ENCODE data around the gene CHCHD3. TPM values are rescaled to one million over a fixed set of nuclear protein-coding genes. Genes with fewer than 3 reads are reported as not detected.
A peak's percentile ranks its signal among the peaks of the same experiment; 100 is the strongest.

Gene CHCHD3
- total RNA-seq, 2 experiments from 2014 or later: 21.6 to 21.7 TPM

DNA sequence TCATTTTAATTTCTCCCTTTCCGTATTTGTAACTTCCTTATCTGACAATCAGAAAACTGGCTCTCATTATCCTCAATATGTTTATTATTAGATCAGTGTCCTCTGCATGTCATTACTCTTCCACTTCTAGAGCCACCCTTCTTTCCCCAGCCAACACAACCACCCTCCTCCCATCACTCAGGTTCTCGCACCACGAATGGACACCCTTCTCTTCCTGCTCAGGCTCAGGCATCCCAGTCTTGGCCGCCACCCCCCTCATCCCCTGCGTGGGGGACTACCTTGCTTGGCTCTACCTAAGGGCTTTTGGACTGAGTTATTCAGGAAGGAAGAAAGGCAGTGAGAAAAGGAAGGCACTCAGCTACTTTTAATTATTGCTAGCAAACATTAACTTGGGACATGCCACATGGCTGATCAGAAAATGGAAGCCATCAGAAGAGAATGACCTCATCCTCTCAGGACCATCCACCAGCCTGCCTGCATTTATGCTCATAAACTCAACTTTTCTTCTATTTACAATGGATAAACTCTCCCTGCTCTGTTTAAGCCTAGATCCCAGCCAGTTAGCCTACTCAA lies 305.8 kb downstream of the CHCHD3 start:
- Mint-ChIP-seq H3K27ac (no peak overlapping the region), H3K36me3 (ENCODE audit: low read depth) (no peaks in the 10 kb centered on the region), H3K27me3 (no peaks in the 10 kb centered on the region), H3K9me3 (peaks cover under 1% of the 10 kb centered on the region), H3K4me1 (ENCODE audit: low read depth) (peaks cover 38% of the 10 kb centered on the region), H3K4me3 (no peak overlapping the region)
- DNase-seq (no peak), ATAC-seq (ENCODE audit: poor library complexity) (no peak)
- Histone ChIP-seq H3K27me3 (ENCODE audit: control insufficient read depth in 1 of 2, insufficient read depth in 2 of 2, low read length in 2 of 2) (no peaks in the 10 kb centered on the region), H3K4me1 (ENCODE audit: insufficient read depth, low read length) (peaks cover 15% of the 10 kb centered on the region), H3K4me3 (ENCODE audit: low read length) (no peak overlapping the region), H3K36me3 (ENCODE audit: insufficient read depth, low read length) (no peaks in the 10 kb centered on the region), H3K27ac (ENCODE audit: low read depth in 1 of 2, low read length in 2 of 2) (no peak overlapping the region), H3K9me3 (ENCODE audit: control insufficient read depth in 1 of 2, insufficient read depth in 1 of 2, low read length in 2 of 2) (no peaks in the 10 kb centered on the region)
- CTCF ChIA-PET: no interaction called here
- intact Hi-C loops (cut with DNase I, micrococcal nuclease): loop anchor here in 1 of 2 experiments (10.0 kb wide), 1 partner anchor 121 kb away; no protein-coding TSS in a partner anchor
- POLR2A ChIA-PET: no interaction called here
- TF ChIP-seq CTCF (IDR thresholded peaks at IDR 0.05): no peak

GRCh38 chr7:132773527-132773956 lies 308.3 kb downstream of the CHCHD3 start:
- ChIA-PET POLR2A (no interaction called here), CTCF (no interaction called here)
- H3K4me1 ChIP-seq (ENCODE audit: insufficient read depth, low read length): peaks cover 27% of the 10 kb centered on the region
- no peak overlapping the region for H3K4me3 ChIP-seq (ENCODE audit: low read length)
- DNase-seq: no peak
- ATAC-seq (ENCODE audit: poor library complexity): no peak
- peaks cover 15% of the 10 kb centered on the region for H3K9me3 Mint-ChIP-seq
- no peak overlapping the region for H3K27ac Mint-ChIP-seq
- peaks cover 44% of the 10 kb centered on the region for H3K4me1 Mint-ChIP-seq (ENCODE audit: low read depth)
- H3K36me3 ChIP-seq (ENCODE audit: insufficient read depth, low read length): no peaks in the 10 kb centered on the region
- peaks cover 0 to 3% of the 10 kb centered on the region in 2 experiments for H3K9me3 ChIP-seq (ENCODE audit: control insufficient read depth in 1 of 2, insufficient read depth in 1 of 2, low read length in 2 of 2)
- no peak overlapping the region for H3K27ac ChIP-seq (ENCODE audit: low read depth in 1 of 2, low read length in 2 of 2)
- no peak overlapping the region for H3K4me3 Mint-ChIP-seq
- intact Hi-C loops (cut with DNase I, micrococcal nuclease): loop anchor here (5.0 to 10.0 kb wide), 2 partner anchors 116 to 119 kb away; no protein-coding TSS in a partner anchor
- peaks cover 6% of the 10 kb centered on the region for H3K36me3 Mint-ChIP-seq (ENCODE audit: low read depth)
- H3K27me3 ChIP-seq (ENCODE audit: control insufficient read depth in 1 of 2, insufficient read depth in 2 of 2, low read length in 2 of 2): no peaks in the 10 kb centered on the region
- TF ChIP-seq CTCF (IDR thresholded peaks at IDR 0.05): no peak
- no peaks in the 10 kb centered on the region for H3K27me3 Mint-ChIP-seq

- Mint-ChIP-seq H3K36me3 (ENCODE audit: low read depth) (peaks cover 6% of the 10 kb centered on the region), H3K4me3 (peak overlapping the region; percentile 62), H3K27ac (peak overlapping the region; percentile 93), H3K4me1 (ENCODE audit: low read depth) (peaks cover 31% of the 10 kb centered on the region), H3K27me3 (no peaks in the 10 kb centered on the region), H3K9me3 (peaks cover 15% of the 10 kb centered on the region)
- CTCF ChIA-PET: interaction anchor here (0.7 kb wide), 1 partner anchor 440 kb away, joined by 5 read pairs; no protein-coding TSS in a partner anchor
- DNase-seq (peak in 13 of 14 experiments; percentile 18 to 63 (median 37)), ATAC-seq (ENCODE audit: poor library complexity) (peak; percentile 87)
- Histone ChIP-seq H3K4me1 (ENCODE audit: insufficient read depth, low read length) (peaks cover 22% of the 10 kb centered on the region), H3K9me3 (ENCODE audit: control insufficient read depth in 1 of 2, insufficient read depth in 1 of 2, low read length in 2 of 2) (peaks cover 0 to 3% of the 10 kb centered on the region in 2 experiments), H3K4me3 (ENCODE audit: low read length) (no peak overlapping the region), H3K36me3 (ENCODE audit: insufficient read depth, low read length) (no peaks in the 10 kb centered on the region), H3K27me3 (ENCODE audit: control insufficient read depth in 1 of 2, insufficient read depth in 2 of 2, low read length in 2 of 2) (no peaks in the 10 kb centered on the region), H3K27ac (ENCODE audit: low read depth in 1 of 2, low read length in 2 of 2) (peak overlapping the region; percentile 32 to 70)
- no peak for TF ChIP-seq CTCF (IDR thresholded peaks at IDR 0.05)
- intact Hi-C loops (cut with DNase I, micrococcal nuclease): loop anchor here (5.0 to 10.0 kb wide), 2 partner anchors 114 to 117 kb away; no protein-coding TSS in a partner anchor
- POLR2A ChIA-PET: interaction anchor here (0.5 to 1.3 kb wide), 8 partner anchors 13 to 222 kb away, joined by 3 to 5 read pairs (median 3); no protein-coding TSS in a partner anchor
These were observed 310.6 kb downstream of the CHCHD3 start for GRCh38 chr7:132771301-132771730.
